ENCODE data around the gene KRTCAP2.

GRCh38 chr1:155175927-155176371 lies 2.8 kb upstream of the KRTCAP2 start:
- TF ChIP-seq, protein P1, sequence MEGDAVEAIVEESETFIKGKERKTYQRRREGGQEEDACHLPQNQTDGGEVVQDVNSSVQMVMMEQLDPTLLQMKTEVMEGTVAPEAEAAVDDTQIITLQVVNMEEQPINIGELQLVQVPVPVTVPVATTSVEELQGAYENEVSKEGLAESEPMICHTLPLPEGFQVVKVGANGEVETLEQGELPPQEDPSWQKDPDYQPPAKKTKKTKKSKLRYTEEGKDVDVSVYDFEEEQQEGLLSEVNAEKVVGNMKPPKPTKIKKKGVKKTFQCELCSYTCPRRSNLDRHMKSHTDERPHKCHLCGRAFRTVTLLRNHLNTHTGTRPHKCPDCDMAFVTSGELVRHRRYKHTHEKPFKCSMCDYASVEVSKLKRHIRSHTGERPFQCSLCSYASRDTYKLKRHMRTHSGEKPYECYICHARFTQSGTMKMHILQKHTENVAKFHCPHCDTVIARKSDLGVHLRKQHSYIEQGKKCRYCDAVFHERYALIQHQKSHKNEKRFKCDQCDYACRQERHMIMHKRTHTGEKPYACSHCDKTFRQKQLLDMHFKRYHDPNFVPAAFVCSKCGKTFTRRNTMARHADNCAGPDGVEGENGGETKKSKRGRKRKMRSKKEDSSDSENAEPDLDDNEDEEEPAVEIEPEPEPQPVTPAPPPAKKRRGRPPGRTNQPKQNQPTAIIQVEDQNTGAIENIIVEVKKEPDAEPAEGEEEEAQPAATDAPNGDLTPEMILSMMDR (conservative IDR thresholded peaks at IDR 0.05; ENCODE audit: low read depth, low read length): no peak; the same call in 1 of the 2 replicates
- no peak for TF ChIP-seq EZH2 (IDR thresholded peaks at IDR 0.05; ENCODE audit: borderline replicate concordance, low read depth, low read length, poor library complexity, severe bottlenecking)

All from A673 (cell line).